Inflammatory macrophage (primary cell): ENCODE measurements around the gene MAGI2.

Experiments used
- DNase-seq, 2 donors: peaks; one replicate each; pipeline ENCODE4 v3.0.0-alpha.2; 2020 to 2022

The MAGI2 gene

DNA sequence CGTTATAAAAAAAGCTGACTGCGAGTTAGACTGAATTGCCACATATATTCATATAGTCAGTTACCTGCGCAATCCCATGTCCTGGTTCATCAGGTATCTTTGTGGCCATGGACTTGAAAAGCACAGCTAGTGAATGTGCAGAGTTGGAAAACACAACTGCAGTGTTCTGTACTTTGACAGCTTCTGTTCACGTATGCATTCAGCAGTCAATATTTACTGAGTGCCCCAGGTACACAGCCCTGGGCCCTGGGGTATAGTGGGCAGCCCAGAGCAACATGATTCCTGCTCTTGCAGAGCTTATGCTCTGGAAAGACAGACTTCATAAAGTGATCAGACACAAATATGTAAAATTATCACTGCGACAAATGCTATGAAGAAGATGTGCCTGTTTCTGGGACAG lies 1341.0 kb downstream of the MAGI2 start:
- no peak for DNase-seq

GRCh38 chr7:78111386-78111785 lies 1342.1 kb downstream of the MAGI2 start:
- DNase-seq: no peak

- DNase-seq: no peak
Observed at GRCh38 chr7:78103475-78103874, 1350.0 kb downstream of the MAGI2 start.

GRCh38 chr7:78101076-78101475 lies 1352.4 kb downstream of the MAGI2 start:
- no peak for DNase-seq

DNA sequence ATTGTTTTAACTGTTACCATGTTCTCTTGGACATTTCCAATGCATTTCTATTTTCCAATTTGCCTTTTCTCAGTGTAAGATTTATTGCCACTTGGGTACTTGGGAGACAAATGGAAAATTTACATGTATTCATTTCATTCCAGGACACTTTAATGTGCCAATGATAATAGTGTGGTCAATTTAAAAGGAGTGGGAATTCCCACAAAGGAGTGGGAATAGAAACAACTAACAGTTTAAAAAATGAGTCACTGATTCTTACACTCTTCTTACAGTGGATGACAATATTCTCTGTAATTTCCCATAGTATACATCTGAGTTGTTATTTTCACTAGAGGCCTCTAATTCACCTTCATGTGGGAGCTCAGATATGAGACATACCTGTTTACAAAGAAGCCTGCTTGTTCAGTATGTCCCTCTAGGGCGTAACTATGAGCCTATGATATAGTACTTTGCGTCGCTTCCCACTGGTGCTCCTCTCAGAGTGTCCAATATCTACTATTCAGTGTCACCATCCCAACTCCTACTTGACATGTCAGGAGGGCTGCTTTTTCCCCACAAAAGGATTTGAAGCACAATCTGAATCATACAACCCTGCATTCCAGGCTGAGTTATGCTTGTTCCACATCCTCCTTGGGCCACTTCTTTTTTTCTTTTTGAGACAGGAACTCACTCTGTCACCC lies 1353.6 kb downstream of the MAGI2 start:
- no peak for DNase-seq

GRCh38 chr7:78095549-78095948 lies 1357.9 kb downstream of the MAGI2 start:
- DNase-seq: no peak

DNA sequence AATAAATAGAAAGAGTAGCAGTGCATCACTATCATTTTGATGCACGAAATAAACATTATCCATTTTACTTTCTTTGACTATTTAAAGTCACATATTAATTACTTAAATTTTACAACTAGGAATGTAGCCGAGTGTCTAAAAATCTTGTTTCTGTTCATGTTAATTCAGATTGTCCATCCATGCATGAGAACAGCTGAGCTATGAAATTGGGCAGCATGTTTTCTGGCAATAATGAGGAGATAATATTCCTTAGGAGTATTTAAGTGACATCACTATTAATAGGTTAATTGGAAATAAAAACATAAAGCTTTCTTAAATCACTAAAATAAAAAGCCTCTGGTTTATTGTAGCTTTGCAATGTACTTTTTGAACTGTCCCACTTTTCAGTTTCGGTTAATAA lies 1361.1 kb downstream of the MAGI2 start:
- DNase-seq: no peak

- no peak for DNase-seq
Observed at GRCh38 chr7:78090616-78091015, 1362.9 kb downstream of the MAGI2 start.

DNA sequence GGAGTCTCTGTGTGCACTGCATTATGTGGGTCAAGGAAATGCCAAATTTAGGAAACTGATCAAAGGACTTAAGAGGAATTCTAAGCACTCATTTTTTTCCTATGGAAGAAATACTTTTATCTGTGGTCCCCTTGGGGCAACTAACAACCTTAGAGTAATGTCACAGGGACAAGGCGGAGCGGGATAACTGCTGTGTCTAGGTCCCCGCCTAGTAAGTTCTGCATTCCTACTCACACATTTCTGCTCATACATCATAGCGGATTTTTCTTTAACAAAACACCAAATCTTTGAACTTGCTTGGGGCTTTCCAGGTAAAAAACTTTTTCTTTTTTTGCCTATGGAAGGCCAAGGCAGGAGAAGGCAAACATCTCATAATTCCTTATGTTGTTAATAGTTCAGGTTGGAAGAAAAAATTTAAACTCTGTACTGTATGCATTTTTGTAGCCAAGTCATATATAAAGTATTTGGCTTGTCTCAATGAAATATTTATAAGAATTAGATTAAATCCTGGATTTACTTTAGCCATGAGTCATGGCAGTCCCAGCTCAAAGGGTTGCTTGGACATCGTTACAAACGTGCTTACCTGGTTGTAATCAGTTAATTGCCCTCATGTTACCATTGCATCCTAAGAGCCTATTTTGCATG lies 1369.9 kb downstream of the MAGI2 start:
- DNase-seq: no peak

DNA sequence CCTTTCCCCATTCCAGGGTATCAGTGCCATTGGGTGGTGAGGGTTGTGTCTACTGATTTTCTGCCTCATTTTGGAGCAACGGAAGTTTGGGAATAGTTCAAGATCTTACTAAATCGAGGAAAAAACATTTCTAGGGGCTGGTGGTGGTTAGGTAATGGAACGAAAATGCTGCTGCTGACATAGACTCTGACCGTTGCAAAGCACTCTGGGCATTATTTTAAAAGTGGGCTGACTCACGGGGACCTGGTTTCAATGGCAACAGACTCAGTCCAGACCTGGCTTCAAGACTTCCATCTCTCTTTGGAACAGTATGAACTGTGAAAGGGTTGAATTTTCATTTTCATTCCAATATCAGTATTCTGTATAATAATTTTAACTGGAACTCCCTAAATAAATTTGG lies 1370.9 kb downstream of the MAGI2 start:
- DNase-seq: no peak

DNA sequence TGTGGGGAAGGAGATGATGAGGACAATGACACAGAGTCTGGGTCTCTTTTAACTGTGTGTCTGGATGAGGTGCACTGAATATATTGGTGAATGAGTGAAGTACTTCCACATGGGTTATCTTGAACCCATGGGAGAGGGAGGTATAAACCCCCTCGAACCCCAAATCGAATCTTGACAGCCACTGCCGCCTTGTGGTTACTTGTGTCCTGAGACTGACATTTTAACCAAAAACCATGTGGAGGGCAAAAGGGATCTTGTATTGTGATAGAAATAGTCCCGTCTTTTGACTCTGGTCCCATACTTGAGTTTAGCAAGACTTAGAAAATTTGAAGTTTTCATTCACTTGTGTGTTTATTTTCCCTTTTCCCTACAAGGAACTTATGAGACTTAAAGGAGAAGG lies 1371.6 kb downstream of the MAGI2 start:
- no peak for DNase-seq

- no peak for DNase-seq
Observed at GRCh38 chr7:78081344-78081743, 1372.1 kb downstream of the MAGI2 start.

DNA sequence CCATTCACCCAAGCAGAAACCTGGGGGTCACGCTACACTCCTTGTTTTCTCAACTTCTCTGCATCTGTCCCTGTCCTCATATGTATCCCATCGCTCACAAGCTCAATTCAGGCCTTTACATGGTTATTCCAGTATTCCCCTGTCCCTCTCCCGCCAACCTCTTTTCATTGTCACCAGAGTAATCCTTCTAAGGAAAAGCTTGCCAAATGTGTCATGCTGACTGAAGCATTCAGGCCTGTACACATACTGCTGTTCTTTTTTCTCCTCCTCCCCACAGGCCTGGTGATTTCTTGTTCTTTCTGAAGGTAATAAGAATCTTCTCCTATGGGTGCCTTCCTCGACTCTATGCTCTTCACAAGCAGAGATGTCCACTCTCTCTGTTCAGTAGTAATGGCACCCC lies 1372.7 kb downstream of the MAGI2 start:
- no peak for DNase-seq

- no peak for DNase-seq
Observed at GRCh38 chr7:78080241-78080640, 1373.2 kb downstream of the MAGI2 start.

DNA sequence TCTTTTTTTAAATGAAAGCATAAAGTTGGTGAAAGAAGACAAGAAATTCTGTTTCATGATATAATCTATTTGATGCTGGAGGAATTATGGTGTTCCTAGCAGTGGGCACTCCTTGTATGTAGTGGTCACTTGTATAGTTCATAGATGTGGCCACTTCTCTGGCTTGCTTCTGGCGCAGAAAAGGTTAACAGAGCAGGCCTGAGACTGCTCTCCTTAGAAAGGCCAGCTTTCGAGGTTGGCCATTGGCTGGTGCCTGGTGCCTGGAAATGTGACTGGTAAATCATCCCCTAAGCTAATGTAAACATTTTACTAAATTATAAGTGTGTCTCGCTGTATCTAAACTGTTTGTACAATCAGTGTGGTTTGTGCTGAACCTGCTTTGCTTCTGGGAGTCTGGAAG lies 1378.8 kb downstream of the MAGI2 start:
- no peak for DNase-seq

- no peak for DNase-seq
Observed at GRCh38 chr7:78073609-78074382, 1379.7 kb downstream of the MAGI2 start.

DNA sequence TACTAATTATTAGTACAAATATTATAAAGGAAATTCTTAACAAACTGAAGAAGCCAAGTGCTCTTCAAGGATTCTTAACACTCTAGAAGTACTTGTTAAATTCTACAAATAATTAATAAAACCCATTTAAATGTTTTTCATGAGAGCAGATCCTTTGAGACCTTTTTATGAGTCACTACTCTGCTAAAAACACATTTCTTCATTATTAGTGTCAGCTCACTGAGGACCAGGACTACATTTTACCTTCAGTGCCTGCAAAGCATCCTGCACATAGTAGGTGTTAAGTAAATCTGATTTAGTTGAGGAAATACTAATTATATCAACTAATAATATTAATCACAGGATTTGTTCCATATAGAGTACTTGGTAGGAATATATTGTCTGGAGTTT lies 1381.3 kb downstream of the MAGI2 start:
- DNase-seq: no peak

- DNase-seq: no peak
Observed at GRCh38 chr7:78071491-78072200, 1381.8 kb downstream of the MAGI2 start.

GRCh38 chr7:78066599-78066998 lies 1386.9 kb downstream of the MAGI2 start:
- DNase-seq: no peak

GRCh38 chr7:78063758-78064157 lies 1389.7 kb downstream of the MAGI2 start:
- no peak for DNase-seq

GRCh38 chr7:78062214-78062613 lies 1391.3 kb downstream of the MAGI2 start:
- DNase-seq: no peak

GRCh38 chr7:78057571-78057970 lies 1395.9 kb downstream of the MAGI2 start:
- no peak for DNase-seq

DNA sequence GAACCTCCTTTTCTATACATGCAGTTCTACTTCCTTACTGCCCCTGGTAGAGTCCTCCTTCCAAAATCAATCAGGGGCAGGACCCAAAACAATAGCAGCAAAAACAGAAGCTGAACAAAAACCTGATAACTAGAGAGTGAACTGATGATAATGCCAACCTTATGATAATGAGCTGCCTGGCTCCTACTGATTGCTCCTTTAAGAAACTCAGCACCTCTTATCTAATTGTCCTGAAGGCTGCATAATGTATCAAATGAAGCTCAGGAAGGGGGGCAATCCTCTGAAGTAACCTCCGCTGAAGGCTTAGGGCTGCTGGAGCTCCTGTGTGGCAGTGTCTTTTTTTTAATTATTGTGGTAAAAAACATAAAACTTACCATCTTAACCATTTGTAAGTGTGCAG lies 1397.9 kb downstream of the MAGI2 start:
- no peak for DNase-seq
